ENCODE measurements around the gene ZNF335.

DNA sequence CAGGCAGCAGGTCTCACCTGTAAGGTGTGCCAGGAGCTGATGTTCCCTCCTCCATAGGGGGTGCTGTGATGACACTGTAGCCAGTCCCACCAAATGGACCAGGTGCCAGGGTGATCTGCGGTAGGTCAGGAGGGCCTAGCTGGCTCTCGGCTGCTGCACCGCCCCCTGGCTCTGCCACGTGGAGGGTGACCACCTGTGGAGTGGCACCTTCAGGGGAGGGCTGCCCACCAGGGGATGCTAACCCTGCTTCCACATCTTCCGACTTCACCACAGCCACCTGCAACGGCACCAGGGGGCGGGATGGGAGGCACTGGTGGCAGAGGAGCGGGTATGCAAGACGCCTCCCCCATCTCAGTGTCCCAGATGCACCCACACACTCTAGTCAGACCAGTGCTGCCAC is 18.3 kb downstream of the ZNF335 start:
- TF ChIP-seq, protein P1, sequence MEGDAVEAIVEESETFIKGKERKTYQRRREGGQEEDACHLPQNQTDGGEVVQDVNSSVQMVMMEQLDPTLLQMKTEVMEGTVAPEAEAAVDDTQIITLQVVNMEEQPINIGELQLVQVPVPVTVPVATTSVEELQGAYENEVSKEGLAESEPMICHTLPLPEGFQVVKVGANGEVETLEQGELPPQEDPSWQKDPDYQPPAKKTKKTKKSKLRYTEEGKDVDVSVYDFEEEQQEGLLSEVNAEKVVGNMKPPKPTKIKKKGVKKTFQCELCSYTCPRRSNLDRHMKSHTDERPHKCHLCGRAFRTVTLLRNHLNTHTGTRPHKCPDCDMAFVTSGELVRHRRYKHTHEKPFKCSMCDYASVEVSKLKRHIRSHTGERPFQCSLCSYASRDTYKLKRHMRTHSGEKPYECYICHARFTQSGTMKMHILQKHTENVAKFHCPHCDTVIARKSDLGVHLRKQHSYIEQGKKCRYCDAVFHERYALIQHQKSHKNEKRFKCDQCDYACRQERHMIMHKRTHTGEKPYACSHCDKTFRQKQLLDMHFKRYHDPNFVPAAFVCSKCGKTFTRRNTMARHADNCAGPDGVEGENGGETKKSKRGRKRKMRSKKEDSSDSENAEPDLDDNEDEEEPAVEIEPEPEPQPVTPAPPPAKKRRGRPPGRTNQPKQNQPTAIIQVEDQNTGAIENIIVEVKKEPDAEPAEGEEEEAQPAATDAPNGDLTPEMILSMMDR (IDR thresholded peaks at IDR 0.05) = no peak
- no peak for TF ChIP-seq POLR2A (IDR thresholded peaks at IDR 0.05)

Data from vagina (tissue), 2 donors.